ENCODE data around the gene MTRFR.

The MTRFR gene

GRCh38 chr12:123260081-123260480 is 26.8 kb downstream of the MTRFR start:
- DNase-seq (no peak), ATAC-seq (no peak)
- Mint-ChIP-seq H3K27me3 (no peaks in the 10 kb centered on the region), H3K27ac (peak overlapping the region; percentile 8), H3K9me3 (no peaks in the 10 kb centered on the region), H3K36me3 (ENCODE audit: low read depth) (peaks cover 38% of the 10 kb centered on the region), H3K4me3 (no peak overlapping the region), H3K4me1 (peaks cover 7% of the 10 kb centered on the region)

GRCh38 chr12:123261196-123261595 is 28.0 kb downstream of the MTRFR start:
- Mint-ChIP-seq H3K9me3 (no peaks in the 10 kb centered on the region), H3K4me3 (no peak overlapping the region), H3K36me3 (ENCODE audit: low read depth) (peaks cover 36% of the 10 kb centered on the region), H3K4me1 (peaks cover 5% of the 10 kb centered on the region), H3K27ac (no peak overlapping the region), H3K27me3 (no peaks in the 10 kb centered on the region)
- DNase-seq: no peak
- ATAC-seq: no peak

DNA sequence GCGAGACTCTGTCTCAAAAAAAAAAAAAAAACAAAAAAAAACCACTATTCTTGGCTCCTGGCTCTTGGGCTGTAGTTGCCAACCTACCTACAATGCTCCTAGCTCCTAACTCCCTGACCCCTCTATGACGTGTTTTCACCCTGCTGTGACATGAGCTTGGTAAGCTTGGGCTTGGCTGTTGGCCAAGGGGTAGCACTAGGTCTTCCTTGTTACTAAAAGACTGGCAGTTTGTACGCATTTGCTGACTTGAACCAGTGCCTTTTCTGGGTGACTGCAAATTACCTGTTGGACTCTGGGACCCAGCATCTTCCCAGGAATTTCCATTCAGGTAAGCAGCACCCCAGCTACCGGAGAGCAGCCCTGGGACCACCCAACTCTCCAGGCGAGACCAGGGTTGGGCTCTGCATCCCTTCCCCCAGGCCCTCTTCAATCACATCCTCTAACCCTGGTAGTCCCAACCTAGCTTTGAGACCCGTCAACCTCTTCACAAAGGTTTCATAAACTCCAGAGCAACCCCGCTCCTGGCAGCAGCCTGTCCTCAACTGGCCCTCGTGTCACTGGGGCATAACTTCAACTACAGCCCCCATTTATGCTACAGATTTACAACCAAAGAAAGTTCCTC is 30.1 kb downstream of the MTRFR start:
- Mint-ChIP-seq H3K36me3 (ENCODE audit: low read depth) (peaks cover 33% of the 10 kb centered on the region), H3K4me3 (no peak overlapping the region), H3K27ac (no peak overlapping the region), H3K4me1 (peaks cover 5% of the 10 kb centered on the region), H3K27me3 (no peaks in the 10 kb centered on the region), H3K9me3 (no peaks in the 10 kb centered on the region)
- no peak for DNase-seq
- ATAC-seq: no peak

- Mint-ChIP-seq H3K4me3 (no peak overlapping the region), H3K27me3 (no peaks in the 10 kb centered on the region), H3K4me1 (peaks cover 10% of the 10 kb centered on the region), H3K9me3 (no peaks in the 10 kb centered on the region), H3K27ac (no peak overlapping the region), H3K36me3 (ENCODE audit: low read depth) (peaks cover 31% of the 10 kb centered on the region)
- no peak for ATAC-seq
- DNase-seq: no peak
These were observed 31.4 kb downstream of the MTRFR start for GRCh38 chr12:123264642-123265041.

GRCh38 chr12:123265851-123266678 is 32.8 kb downstream of the MTRFR start:
- peaks cover 18% of the 10 kb centered on the region for H3K36me3 Mint-ChIP-seq (ENCODE audit: low read depth)
- peaks cover 15% of the 10 kb centered on the region for H3K4me1 Mint-ChIP-seq
- H3K9me3 Mint-ChIP-seq: no peaks in the 10 kb centered on the region
- H3K4me3 Mint-ChIP-seq: no peak overlapping the region
- ATAC-seq (no peak), DNase-seq (no peak)
- H3K27me3 Mint-ChIP-seq: no peaks in the 10 kb centered on the region
- H3K27ac Mint-ChIP-seq: no peak overlapping the region

DNA sequence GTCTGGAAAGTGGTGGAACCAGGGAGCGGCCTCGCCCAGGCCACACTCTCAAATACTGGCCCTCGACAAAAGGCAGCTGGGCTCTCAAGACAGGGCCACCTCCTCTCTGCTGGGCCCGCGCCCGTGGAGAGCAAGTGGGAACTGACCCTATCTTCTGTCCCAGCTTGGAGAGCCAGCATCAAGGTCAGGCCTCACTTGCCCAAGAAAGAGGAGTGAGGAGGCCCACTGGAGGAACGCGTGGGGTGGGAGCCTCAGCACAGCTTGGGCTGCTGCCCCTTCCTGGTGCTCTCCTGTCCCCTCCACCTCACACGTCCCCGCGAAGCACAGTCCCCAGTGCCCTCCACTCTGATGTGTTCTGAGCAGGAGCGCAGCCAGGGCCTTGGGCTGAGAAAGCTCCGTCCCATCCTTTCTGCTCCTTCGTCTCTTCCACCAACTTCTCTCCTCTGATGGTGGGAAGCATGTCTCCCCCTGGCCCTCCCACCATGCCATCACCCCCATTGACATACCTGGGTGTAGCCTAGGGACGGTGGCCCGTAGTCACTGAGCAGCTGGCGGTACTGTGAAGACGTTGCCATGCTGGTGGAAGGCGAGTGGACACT is 33.5 kb downstream of the MTRFR start:
- Mint-ChIP-seq H3K9me3 (no peaks in the 10 kb centered on the region), H3K4me1 (peaks cover 15% of the 10 kb centered on the region), H3K27me3 (no peaks in the 10 kb centered on the region), H3K27ac (no peak overlapping the region), H3K36me3 (ENCODE audit: low read depth) (peaks cover 16% of the 10 kb centered on the region), H3K4me3 (no peak overlapping the region)
- no peak for DNase-seq
- no peak for ATAC-seq

- Mint-ChIP-seq H3K27ac (peak overlapping the region; percentile 60), H3K9me3 (no peaks in the 10 kb centered on the region), H3K36me3 (ENCODE audit: low read depth) (peaks cover 12% of the 10 kb centered on the region), H3K4me3 (no peak overlapping the region), H3K4me1 (peaks cover 18% of the 10 kb centered on the region), H3K27me3 (no peaks in the 10 kb centered on the region)
- no peak for ATAC-seq
- DNase-seq: no peak
These were observed 34.2 kb downstream of the MTRFR start for GRCh38 chr12:123267335-123267920.

GRCh38 chr12:123267991-123268843 is 35.0 kb downstream of the MTRFR start:
- ATAC-seq: no peak

DNA sequence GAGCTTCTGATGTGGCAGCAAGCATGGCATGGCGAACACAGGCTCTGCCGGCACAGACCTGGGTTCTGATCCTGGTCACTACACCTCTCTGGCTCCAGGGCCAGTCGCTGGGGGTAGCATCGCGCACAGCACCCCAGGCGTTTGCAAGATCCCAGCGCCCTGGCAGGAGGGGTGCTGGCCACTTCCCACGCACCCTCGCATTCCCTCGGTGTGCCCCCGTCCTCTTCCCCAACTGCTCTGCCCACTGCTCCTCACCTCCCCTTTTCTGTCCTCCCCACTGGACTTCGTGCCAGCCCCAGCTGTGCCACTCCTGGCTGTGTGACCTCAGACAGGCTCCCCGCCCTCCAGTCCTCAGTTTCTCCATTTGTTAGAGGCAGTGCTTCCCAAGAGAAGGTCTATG is 35.6 kb downstream of the MTRFR start:
- Mint-ChIP-seq H3K4me1 (peaks cover 20% of the 10 kb centered on the region), H3K4me3 (peak overlapping the region; percentile 89), H3K36me3 (ENCODE audit: low read depth) (peaks cover 7% of the 10 kb centered on the region), H3K27me3 (no peaks in the 10 kb centered on the region), H3K9me3 (no peaks in the 10 kb centered on the region), H3K27ac (peak overlapping the region; percentile 80)
- no peak for DNase-seq
- ATAC-seq: no peak

More at GRCh38 chr12:123267991-123268843, 35.0 kb downstream of the MTRFR start:
- H3K27me3 Mint-ChIP-seq: no peaks in the 10 kb centered on the region
- no peak for DNase-seq
- peak overlapping the region; percentile 60 for H3K27ac Mint-ChIP-seq
- H3K4me1 Mint-ChIP-seq: peaks cover 20% of the 10 kb centered on the region
- H3K36me3 Mint-ChIP-seq (ENCODE audit: low read depth): peaks cover 10% of the 10 kb centered on the region
- H3K4me3 Mint-ChIP-seq: peak overlapping the region; percentile 57
- H3K9me3 Mint-ChIP-seq: no peaks in the 10 kb centered on the region

DNA sequence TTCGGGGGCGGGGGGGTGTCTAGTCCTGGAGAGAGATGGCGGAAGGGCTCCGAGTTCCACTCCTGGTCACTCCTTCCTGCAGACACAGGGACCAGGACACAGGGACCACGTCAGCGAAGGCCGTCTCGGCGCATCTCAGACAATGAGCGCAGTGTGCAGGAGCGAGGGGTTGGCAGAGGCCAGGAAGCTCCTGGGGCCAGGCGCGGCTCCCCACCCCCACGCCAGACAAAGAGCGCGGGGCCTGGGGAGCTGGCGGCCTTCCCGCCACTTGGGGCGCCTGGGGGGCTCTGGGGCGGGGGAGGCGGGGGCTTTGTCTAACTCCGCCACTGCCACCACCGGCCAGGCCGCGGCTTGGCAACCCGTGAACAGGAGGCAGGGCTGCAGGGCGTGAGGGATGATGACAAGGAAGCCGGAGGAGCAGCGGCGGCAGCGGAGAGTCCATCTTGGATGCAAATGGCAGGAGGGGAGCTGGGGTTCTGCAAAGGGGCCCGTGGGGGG is 36.2 kb downstream of the MTRFR start:
- DNase-seq (peak; percentile 49), ATAC-seq (peak; percentile 26)
- Mint-ChIP-seq H3K4me1 (peaks cover 20% of the 10 kb centered on the region), H3K4me3 (peak overlapping the region; percentile 89), H3K27ac (peak overlapping the region; percentile 80), H3K9me3 (no peaks in the 10 kb centered on the region), H3K27me3 (no peaks in the 10 kb centered on the region), H3K36me3 (ENCODE audit: low read depth) (peaks cover 6% of the 10 kb centered on the region)

GRCh38 chr12:123269896-123270213 is 36.6 kb downstream of the MTRFR start:
- peak overlapping the region; percentile 90 for H3K27ac Mint-ChIP-seq
- no peak for ATAC-seq
- DNase-seq: no peak
- peaks cover 4% of the 10 kb centered on the region for H3K36me3 Mint-ChIP-seq (ENCODE audit: low read depth)
- no peaks in the 10 kb centered on the region for H3K9me3 Mint-ChIP-seq
- peak overlapping the region; percentile 89 for H3K4me3 Mint-ChIP-seq
- H3K4me1 Mint-ChIP-seq: peaks cover 19% of the 10 kb centered on the region
- H3K27me3 Mint-ChIP-seq: no peaks in the 10 kb centered on the region

- Mint-ChIP-seq H3K4me3 (peak overlapping the region; percentile 89), H3K4me1 (peaks cover 19% of the 10 kb centered on the region), H3K27ac (peak overlapping the region; percentile 90), H3K27me3 (no peaks in the 10 kb centered on the region), H3K36me3 (ENCODE audit: low read depth) (peaks cover 4% of the 10 kb centered on the region), H3K9me3 (no peaks in the 10 kb centered on the region)
- ATAC-seq (peak; percentile 33), DNase-seq (peak; percentile 43)
These were observed 37.2 kb downstream of the MTRFR start for GRCh38 chr12:123270214-123271000.

DNA sequence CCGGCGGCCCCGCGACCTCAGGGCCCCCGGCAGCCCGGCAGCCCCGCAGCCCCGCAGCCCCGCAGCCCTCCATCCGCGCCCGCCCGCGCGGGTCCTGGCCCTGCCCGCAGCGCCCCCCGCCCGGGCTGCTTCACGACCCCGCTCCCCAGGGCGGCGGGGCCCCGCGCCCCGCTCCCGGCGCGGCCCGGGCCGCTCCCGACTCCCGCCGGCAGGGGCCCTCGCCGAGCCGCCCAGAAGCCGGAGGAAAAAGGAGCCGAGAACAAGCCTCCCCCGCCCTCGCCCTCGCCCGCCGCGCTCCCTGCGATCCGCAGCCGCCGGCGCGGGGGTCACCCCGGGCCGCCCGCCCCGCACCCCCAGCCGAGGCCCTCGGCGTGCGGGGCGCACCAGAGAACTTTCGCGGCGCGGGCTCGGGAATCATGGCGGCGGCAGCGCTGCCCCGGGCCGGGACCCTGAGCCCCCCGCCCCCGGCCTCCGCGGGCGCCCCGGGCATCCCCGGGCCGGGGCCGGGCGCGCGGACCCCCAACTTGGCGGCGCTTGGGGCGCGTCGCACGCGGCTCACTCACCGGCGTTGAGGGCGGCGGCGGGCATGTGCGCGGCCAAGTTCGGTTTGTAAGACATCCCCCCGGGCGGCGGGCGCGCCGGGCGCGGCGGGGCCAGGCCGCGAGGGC is 37.9 kb downstream of the MTRFR start:
- H3K27ac Mint-ChIP-seq: no peak overlapping the region
- H3K27me3 Mint-ChIP-seq: no peaks in the 10 kb centered on the region
- H3K9me3 Mint-ChIP-seq: no peaks in the 10 kb centered on the region
- H3K4me1 Mint-ChIP-seq: peaks cover 19% of the 10 kb centered on the region
- peak; percentile 79 for DNase-seq
- H3K4me3 Mint-ChIP-seq: no peak overlapping the region
- H3K36me3 Mint-ChIP-seq (ENCODE audit: low read depth): peaks cover 2% of the 10 kb centered on the region
- ATAC-seq: peak; percentile 65

Data from activated naive CD8-positive, alpha-beta T cell treated with anti-CD3 and anti-CD28 coated beads, Interleukin-2, amount 50 U/mL, for 24 hours (primary cell).